ENCODE measurements around the gene TSPEAR. TPM values are rescaled to one million over a fixed set of nuclear protein-coding genes. Genes with fewer than 3 reads are reported as not detected.
A peak's percentile ranks its signal among the peaks of the same experiment; 100 is the strongest.

The TSPEAR gene
- total RNA-seq, 1 donor from 2014 or later: 0.10 TPM

DNA sequence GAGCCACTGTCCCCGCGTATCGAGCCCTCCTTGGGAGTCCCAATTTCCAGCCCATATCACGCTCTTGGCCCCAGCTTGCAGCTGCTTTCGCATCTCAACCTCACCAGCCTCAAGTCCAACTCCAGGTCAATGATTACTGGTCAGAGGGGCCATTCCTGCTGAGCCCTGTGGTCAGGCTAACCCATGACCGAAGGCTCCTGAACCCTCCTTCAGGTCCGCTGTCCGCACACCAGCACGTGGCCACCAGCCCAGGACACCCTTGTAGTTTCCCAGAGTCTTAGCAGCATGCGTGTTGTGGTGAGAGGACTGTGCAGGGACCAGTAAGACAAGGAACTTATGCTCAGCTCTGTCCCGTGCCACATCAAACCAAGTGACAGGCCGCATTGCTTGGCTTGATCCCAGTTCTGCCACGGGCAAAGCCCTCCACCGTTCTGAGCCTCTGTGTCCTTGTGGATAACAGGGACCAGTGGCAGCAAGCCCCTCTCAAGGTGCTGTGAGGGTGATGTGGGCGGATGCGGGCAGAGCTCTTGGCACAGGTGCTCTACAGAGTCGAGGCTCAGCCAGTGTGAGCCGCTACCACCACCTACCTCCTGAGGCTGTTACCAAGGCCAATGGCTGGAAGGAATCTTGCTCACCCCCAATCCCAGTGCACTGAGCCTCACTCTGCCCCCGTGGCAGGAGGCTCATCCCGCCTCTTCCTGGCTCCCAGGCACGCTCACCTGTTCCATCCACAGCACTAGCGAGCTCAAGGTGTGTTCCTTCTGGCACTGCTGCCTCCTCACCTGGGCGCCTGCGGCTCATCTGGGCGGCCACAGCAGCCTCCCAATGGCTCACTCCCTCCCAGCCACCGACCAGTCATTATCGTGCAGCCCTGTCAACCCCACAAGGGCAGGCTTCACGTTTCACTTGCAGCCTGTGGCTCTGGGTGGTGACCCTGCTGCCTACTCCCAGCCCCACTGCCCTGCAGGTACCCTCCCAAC lies 191.7 kb downstream of the TSPEAR start:
- DNase-seq (ENCODE audit: low spot score): no peak

DNA sequence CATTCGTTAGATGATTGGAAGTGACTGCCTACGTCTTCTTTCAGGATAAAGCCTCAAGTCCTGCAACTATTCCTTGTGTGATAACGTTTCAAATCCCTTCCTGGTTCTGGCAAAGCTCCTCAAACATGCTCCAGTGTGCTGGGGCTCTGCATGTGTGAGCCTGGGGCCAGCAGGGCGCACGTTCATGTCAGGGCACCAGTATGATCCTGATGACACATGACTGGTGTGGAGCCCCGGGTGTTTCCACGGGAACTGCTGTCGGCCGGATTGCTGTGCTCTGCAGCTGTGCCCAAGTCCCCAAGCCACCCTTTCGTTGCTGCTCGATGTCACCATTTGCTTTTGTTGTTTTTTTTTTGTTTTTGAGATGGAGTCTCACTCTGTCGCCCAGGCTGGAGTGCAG lies 192.7 kb downstream of the TSPEAR start:
- no peak for DNase-seq (ENCODE audit: low spot score)

DNA sequence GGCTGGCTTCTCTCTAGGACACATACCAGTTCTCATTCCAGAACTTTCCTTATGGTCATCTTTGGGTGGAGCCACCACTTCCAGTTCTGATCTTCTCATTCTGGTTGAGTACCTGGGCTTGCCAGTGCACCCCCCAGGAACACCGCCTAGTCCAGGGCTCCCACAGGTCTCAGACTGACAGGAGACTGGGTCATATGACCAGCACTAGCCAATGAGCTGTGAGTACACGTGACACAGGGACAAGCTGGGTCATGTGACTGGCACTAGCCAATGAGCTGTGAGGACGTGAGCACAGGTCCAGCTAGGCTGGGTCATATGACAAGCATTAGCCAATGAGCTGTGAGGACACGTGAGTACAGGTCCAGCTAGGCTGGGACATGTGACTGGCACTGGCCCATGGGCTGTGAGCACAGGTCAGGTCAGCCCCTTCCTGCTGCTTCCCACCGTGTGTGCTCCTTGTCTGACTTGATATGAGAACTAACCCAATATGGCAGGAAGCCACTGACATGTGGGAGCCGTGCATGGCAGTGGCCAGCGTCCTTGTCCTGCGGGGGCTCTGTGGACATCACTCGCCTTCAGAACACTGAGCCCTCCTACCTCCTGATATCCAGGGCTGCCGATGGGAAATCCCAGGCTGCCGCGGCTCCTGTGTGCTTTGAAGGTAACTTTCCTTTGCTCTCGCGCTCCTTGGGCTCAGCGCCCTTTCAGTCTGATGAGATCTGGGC lies 194.0 kb downstream of the TSPEAR start:
- no peak for DNase-seq (ENCODE audit: low spot score)

DNA sequence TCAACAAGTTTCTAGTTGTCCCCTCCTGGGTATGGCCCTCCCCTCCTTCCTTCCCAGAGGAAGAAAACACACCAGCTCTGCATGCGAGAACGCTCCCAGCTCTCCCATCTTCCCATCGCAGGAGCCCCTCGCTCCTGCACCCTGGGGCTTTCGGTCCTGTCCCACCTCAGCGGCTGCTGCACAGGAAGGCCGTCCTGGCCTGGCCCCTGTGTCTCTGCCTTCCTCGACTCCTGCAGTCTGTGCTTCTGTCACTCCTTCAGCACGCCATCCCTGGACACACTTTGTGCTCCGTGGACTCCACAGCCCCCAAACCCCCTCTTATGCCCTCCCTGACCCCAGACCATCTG lies 194.6 kb downstream of the TSPEAR start:
- no peak for DNase-seq (ENCODE audit: low spot score)

DNA sequence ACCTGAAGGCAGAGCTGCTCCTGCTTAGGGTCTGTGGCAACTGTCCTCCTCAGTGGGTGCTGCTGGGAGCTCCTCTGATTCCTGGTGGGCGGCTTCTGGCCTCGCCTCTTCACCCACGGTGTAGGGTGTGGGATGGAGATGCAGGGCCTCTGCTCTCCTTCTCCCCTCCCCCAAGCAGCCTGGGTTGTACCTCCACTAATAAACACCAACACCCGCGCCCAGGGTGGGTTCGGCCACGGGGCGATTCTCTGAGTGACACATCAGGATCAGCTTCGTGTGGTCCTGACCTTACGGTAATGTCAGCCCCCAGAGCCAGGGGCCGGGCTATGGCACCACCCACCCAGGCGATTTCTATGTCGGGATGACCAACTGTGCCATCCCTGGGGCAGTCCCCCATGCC lies 195.0 kb downstream of the TSPEAR start:
- DNase-seq (ENCODE audit: low spot score): no peak

DNA sequence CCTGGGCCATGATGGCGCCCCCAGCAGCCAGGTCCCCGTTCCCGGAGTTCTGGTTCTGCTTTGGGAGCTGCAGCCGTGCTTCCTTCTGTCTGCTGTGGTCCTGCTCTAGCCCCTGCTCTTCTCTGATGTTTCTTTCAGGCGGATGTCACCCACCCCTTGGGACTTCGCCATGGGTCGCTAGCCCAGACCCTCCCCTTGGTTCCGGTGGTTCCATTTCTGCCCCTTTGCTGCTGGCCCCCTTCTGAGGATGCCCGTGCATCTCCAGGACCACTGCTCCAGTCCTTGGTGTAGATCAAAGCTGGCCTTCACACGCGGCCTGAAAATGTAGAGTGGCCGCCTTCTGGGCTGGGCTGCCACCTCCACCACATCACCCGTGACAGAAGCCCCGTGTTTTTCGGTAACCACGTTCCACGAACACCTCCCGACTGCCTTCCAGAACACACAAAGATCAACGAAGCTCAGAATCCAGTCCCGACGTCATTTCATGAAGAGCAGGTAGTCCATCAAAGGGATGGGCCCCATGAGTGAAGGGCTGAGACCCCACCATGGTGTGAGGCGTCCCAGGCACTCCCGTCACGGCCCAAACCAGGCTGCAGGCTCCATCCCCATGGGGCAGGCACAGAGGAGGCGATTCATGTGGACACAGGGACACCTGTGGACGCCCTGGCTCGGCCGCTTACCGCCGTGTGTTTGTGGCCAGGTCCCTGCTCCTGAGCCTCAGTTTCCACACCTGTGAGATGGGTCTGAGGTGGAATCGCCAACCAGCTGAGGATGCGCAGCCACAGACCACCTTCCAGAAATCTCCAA lies 195.8 kb downstream of the TSPEAR start:
- DNase-seq (ENCODE audit: low spot score): no peak

DNA sequence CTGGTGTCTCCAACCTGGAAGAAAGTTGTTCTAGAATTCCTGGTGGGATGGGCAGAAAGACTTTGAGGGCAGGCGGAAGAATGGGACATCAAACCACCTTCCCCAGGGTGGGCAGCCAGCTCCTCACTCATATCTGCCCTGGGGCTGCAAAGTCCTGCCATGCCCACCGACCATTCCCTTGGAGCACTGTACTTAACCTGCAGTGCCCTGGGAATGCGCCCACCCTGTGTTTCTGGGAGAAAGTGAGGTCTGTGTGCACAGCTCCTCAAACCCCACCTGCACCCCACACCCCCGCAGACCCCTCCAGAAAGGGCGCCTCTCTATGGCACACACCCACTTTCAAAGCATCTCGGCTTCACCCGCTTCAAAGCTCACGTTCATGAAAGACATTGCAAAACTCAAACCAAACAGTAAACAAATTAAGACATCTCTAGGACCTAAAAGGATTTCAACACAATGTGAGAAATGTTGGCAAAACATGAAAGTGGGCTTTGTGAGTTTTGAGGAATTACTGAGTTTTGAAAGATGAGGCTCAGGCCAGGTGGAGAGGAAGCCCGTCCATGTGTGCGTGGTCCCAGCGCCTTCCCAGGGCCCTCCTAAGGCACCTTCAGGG lies 196.5 kb downstream of the TSPEAR start:
- DNase-seq (ENCODE audit: low spot score): no peak

DNA sequence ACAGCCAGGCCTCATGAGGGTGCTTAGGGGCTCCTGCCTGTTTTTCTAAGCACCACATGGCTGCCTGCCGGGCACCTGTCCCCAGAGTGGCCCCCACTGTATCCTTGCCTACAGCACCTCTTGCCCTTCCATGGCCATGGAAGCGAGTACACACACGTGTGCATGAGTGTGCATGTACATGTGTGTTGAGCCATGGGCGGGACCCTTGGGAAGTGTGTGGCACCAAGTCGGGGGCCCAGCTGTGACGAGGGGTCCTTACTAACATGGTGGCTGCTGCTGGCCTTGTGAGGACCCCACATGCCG lies 197.2 kb downstream of the TSPEAR start:
- no peak for DNase-seq (ENCODE audit: low spot score)

DNA sequence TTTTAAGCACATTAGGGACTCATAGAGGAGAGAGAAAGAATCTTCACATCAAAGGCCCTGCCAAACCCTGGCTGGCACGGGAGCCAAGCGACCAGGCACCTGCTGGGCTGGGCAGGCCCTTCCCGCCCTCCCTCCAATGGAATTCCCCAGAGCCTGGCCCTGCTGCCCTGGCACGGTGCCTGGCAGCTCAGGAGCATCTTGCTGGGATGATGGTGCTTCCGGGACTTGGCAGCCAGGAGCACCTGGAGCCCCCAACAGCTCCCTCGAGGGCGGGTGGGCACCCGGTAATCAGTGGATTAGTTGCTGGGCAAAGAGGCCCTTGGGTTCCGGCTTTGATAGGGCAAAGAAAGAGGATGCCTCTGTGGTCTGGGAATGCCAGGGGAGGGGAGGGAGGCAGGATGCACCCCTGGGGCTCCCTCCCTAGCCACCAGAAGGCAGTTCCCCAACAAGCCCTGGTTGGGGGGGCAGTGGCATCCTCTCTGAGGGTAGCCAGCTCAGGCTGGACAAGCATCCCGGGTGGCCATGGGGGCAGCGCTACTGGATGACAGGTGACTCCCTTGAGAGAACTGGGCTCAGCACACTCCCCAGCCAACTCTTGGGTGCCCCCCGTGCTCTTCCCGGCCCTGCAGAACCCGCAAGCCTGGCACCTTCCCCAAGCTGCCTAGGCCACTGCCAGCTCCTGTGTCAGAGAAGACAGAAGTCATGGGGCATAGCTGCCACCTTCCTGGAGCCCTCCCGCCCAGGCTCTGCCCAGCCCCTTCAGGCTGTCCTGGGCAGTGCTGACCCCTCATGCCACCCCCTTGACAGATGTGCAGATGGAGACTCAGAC lies 197.8 kb downstream of the TSPEAR start:
- DNase-seq (ENCODE audit: low spot score): no peak

DNA sequence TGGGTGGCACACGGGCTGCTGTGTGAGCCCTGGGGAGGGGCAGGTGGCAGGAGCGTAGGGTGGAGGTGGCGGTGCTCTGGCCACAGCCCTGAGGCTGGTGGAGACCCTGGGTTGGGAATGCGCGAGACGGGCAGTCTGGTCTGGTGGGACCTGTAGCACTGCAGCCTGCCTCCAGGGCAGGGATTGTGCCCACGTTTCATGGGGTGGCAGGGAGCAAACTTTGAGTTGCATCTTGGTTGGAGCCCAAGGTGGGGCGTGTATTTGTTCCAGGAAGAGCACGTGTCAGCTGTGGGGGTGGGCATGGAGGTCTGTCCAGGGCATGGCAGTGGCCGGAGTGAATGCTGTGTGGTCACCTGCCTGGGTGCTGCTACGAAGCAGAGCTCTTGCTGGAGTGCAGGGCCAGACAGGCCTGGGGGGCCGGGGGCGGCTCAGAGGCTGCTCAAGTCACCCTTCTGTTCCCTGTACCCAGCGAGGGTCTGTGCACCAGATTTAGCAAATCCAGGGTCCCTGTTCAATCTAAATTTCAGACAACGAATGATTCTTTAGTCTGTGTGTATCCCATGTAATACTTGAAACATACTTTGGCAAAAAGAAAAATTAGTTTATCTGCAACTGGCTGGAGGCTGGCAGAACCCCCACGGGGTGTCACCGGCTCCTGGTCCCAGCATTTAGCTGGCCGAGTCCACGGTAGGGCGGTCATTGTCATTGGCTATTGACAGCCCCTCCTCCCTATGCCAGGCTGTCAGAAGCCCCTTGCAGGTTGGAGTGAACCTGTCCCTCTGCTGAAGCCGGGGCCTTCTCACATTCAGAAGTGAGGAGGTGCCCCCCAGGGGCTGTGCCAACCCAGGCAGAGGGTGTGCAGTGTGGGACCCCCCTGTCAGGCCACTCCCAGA lies 198.6 kb downstream of the TSPEAR start:
- DNase-seq (ENCODE audit: low spot score): no peak

DNA sequence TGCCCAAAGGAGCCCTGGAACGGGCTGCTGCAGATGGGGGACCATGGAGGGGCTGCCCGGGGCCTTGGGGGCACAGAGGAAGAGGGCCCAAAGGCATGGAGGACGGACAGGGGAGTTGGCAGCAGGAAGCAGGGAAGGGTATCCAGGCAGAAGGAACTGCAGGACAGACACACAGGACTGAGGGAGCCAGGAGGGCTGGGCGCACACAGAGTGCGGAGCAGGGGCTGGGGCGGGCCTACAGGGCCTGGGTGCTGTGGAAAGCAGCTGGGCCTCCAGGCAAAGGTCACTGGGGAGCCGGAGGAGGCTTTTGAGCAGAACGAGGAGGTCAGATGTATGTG lies 199.5 kb downstream of the TSPEAR start:
- no peak for DNase-seq (ENCODE audit: low spot score)

DNA sequence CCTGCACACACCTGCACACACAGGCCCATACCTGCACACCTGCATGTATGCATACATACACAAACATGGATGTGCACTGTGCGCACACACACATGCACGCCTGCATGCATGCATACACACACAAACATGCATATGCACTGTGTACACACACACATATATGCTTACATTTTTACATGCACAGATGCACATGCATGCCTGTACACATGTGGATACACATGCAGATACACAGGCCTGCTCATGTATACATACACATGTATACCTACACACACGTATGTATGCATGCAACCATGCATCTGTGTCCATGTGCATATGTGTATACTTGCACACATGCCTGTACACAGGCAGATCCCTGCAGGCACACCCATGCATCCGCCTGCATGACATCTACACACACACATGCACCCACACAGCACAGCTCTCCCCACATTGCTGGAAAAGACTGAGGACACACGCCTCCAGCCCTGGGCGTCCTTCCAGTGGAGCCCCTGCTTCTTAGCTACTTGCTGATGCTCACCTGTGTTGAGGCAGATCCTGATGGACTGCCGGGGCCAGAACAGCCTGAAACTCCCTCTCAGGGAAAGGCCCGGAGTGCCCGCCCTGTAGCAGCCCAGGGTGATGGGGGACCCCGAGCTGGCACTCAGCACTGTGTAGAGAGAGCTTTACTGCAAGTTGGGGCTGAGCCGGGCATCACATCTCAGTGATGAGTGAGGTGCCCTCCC lies 200.0 kb downstream of the TSPEAR start:
- no peak for DNase-seq (ENCODE audit: low spot score)

DNA sequence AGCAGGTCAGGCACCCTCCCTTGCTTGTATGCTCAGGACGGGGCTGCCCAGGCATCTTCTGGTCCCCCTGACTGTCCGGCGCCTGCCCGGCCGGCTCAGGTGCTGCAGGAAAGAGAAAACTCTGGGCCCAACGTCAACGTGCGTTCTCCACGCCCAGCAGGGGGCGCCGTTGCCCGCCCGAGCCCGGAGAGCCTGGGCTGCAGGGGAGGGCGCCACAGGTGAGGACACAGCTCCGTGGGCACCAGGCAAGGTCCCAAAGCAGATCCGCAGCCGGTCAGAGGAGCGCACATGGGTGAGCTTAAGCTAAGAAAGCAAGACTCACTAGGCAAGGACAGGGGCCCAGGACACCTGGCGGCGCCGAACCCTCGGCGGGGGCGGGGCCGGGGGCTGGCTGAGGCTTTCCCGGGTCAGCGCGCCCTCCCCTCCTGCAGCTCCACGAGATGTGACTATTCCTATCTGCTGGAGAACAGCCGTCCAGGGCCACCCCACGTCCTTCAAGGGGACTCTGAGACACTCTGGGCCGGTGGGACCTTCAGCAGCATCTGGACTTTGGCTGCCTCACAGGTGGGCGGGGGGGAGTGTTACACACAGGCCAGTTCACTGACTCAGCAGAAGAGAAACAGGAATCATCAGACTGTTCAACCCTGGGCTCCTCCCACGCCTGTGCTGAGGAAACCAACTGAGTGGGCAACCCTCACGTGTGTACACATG lies 200.7 kb downstream of the TSPEAR start:
- DNase-seq (ENCODE audit: low spot score): peak; percentile 67

DNA sequence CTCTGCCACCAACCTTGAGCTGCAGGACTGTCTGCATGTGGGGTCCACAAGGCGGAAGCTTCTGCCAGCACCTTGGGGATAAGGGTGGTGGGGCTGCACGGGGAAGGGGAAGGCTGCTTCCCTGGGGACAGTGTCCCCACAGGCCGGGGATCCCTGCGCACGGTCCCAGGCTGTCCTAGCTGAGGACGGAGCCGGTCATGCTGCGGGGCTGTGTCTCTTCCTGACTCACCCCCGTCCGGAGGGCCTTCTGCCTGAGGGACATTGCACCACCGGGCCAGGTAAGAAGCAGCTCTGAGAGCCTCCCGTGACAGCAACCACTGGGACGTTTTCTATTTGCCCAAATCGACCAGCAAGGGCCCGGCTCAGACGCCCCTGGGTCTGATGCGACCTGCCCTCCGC lies 201.3 kb downstream of the TSPEAR start:
- DNase-seq (ENCODE audit: low spot score): no peak

DNA sequence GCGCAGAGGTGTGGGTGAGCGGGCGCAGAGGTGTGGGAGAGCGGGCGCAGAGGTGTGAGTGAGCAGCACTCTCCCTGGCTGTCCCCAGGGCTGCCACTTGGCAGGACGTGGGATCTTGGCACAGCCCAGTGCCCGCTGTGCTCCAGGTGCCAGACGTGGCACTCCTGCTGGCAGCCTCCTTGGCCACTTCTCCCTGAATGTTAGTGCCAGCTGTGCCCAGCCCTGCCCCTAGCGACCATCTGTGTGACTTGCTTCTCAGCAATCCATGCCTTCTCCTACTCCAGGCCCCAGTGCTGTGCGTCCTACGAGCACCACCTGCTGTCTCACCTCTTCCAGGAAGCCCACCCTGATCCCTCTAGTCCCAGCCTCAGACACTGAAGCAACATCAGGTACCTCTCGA lies 201.8 kb downstream of the TSPEAR start:
- no peak for DNase-seq (ENCODE audit: low spot score)

DNA sequence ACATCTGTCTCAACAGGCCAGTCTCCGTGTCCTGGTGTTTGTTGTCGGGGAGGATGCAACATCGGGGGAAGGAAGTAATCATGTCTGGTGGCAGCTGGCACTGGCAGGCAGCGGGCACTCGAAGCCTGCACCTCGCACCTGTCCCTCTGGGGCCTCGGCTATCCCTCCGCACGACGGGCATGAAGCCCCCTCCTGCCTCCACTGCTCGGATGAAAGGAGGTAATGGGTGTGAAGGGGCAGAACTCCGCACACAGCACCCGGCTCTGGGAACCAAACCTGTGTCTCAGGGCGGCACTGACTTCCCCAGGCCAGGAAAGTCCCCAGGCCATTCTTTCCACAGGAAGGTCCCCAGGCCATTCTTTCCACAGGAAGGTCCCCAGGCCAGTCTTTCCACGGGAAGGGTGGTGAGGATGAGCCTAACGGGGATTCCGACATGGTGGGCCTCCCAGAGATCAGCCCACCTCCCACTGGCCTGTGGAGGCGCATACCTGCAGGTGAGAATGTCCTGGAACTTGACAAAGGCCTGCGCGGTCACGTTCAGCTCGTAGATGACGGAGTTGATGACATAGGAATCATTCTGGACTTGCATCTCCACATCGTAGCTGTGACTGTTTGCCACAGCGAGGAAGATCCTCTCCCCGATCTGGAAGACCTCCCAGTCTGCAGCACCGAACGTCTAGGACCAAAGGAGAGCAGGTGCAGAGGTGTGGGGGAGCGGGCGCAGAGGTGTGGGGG lies 202.5 kb downstream of the TSPEAR start:
- no peak for DNase-seq (ENCODE audit: low spot score)

DNA sequence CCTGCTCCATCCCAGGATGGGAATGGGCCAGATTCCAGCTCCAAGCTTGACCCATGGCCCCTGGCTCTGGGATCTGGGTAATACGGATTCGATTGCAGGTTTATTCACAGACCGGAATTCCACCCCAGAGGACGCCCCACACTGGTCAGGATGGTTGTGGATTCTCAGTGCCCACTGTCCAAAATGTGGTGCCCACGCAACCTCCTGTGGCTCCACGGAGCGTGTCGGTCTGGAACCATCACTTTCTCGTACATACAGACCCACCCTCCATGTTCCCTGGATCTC lies 203.0 kb downstream of the TSPEAR start:
- no peak for DNase-seq (ENCODE audit: low spot score)

DNA sequence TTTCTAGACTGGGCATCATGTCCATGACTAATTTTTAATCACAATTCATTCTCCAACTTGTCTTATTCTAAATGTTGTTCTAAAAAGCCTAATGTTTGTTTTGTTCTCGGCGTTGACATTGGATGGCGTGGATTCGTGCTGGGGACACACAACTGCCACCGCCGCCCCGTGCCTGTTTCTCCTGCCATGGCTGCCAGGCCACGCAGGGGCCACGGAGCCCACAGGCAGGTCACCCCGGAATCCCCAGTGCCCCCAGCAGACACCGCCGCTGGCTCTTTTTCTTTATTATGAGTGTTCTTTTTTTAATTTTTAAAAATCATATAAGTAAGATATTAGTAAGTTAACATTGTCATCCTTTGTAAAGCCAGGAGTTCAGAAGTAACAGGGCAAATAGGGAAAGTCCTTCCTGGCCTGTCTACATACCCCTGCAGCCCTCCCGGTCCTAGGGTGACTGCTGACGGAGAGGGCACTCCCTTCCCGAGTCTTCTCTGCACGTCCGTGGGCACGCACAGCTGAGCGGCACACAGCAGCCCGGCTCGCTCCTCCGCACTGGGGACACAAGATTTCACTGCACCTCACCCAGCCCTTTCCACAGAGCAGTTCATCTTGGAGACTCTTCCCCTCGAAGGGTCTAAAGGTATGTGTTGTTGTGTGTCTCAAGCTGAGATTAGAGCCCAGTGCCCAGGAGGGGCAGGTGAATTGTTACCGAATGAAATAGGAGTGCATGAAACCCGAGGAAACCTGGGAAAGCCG lies 203.5 kb downstream of the TSPEAR start:
- no peak for DNase-seq (ENCODE audit: low spot score)
